ENCODE measurements around the gene PARD3B.

- TF ChIP-seq TAF1 (IDR thresholded peaks at IDR 0.05; ENCODE audit: low read depth, low read length) = no peak
- no peak for TF ChIP-seq POLR2AphosphoS5 (IDR thresholded peaks at IDR 0.05; ENCODE audit: low read depth, low read length)
Measured at GRCh38 chr2:205561441-205561840, 1016.2 kb downstream of the PARD3B start.

All from GM12891 (cell line).